Left ventricle myocardium inferior (tissue), 1 donor: ENCODE results near the gene MYO1H. TPM values are rescaled to one million over a fixed set of nuclear protein-coding genes. Genes with fewer than 3 reads are reported as not detected.

Experiments
- DNase-seq: peaks from one replicate; pipeline ENCODE4 v3.0.0-alpha.2; 2020
- H3K27ac ChIP-seq: fragments of 200-600 bp; replicated peaks from 2 replicates; pipeline ENCODE4 v1.8.0; 2021
- H3K27me3 ChIP-seq: fragments of 200-600 bp; 2 replicates; pipeline ENCODE4 v1.8.0; 2021; ENCODE audit warnings: low read depth
- H3K36me3 ChIP-seq: fragments of 200-600 bp; 2 replicates; pipeline ENCODE4 v1.8.0; 2021
- H3K4me1 ChIP-seq: fragments of 200-600 bp; 2 replicates; pipeline ENCODE4 v1.8.0; 2021
- H3K4me3 ChIP-seq: fragments of 200-600 bp; 2 replicates; pipeline ENCODE4 v1.8.0; 2021; ENCODE audit warnings: mild to moderate bottlenecking, moderate library complexity
- H3K9me3 ChIP-seq: fragments of 200-600 bp; replicated peaks from 2 replicates; pipeline ENCODE4 v1.8.0; 2021
- intact Hi-C: fragments of 100-400 bp; cut with micrococcal nuclease; formaldehyde crosslinking; loops from one replicate; pipeline ENCODE4 v1.11.0; 2022
- total RNA-seq: library from RNA; stranded (reverse); fragmentation: NEBNext Ultra II Directional; extraction: Animal tissue kit (Norgen Biotek cat#: 25700); gene quantifications from one replicate; pipeline ENCODE4 v1.2.1, GENCODE V29; 2021
- TF ChIP-seq, protein P1 (sequence below): fragments of 200-600 bp; IDR thresholded peaks from 2 replicates; pipeline ENCODE4 v1.8.0; 2021; ENCODE audit warnings: antibody characterized with exemption, mild to moderate bottlenecking, borderline replicate concordance
- donor health status: DM: no; HTN: yes; CAD: no; lungs with severe emphysema.

Gene MYO1H
- total RNA-seq, 1 donor from 2014 or later, result 0.16 TPM

DNA sequence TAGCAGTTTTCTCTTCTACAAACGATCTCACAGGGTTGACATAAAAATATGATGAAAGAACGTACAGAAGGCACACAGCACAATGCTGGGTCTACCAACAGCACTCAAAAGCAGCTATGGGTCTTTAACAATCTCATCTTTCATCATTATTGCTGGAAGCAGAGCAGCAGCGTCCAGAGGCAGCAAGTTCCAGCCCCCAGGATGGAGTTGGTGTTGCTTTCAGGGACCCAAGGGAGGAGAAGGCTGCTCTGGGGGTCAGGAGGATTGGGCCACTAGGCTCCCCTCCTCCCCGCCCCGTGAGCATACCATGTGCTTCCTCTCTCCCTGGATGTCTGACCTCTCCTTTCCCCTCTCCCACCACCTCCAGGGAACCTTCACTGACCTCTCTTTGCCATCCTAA, 116.1 kb downstream of the MYO1H start:
- TF ChIP-seq, protein P1, sequence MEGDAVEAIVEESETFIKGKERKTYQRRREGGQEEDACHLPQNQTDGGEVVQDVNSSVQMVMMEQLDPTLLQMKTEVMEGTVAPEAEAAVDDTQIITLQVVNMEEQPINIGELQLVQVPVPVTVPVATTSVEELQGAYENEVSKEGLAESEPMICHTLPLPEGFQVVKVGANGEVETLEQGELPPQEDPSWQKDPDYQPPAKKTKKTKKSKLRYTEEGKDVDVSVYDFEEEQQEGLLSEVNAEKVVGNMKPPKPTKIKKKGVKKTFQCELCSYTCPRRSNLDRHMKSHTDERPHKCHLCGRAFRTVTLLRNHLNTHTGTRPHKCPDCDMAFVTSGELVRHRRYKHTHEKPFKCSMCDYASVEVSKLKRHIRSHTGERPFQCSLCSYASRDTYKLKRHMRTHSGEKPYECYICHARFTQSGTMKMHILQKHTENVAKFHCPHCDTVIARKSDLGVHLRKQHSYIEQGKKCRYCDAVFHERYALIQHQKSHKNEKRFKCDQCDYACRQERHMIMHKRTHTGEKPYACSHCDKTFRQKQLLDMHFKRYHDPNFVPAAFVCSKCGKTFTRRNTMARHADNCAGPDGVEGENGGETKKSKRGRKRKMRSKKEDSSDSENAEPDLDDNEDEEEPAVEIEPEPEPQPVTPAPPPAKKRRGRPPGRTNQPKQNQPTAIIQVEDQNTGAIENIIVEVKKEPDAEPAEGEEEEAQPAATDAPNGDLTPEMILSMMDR, result no peak
- H3K36me3 ChIP-seq, result peaks cover 19% of the 10 kb centered on the region
- no peaks in the 10 kb centered on the region for H3K27me3 ChIP-seq
- DNase-seq, result no peak
- peak overlapping the region; percentile 99 for H3K27ac ChIP-seq
- peak overlapping the region; percentile 56 for H3K4me3 ChIP-seq
- intact Hi-C loops, result no loop called here
- peaks cover 100% of the 10 kb centered on the region for H3K4me1 ChIP-seq
- H3K9me3 ChIP-seq, result no peaks in the 10 kb centered on the region

DNA sequence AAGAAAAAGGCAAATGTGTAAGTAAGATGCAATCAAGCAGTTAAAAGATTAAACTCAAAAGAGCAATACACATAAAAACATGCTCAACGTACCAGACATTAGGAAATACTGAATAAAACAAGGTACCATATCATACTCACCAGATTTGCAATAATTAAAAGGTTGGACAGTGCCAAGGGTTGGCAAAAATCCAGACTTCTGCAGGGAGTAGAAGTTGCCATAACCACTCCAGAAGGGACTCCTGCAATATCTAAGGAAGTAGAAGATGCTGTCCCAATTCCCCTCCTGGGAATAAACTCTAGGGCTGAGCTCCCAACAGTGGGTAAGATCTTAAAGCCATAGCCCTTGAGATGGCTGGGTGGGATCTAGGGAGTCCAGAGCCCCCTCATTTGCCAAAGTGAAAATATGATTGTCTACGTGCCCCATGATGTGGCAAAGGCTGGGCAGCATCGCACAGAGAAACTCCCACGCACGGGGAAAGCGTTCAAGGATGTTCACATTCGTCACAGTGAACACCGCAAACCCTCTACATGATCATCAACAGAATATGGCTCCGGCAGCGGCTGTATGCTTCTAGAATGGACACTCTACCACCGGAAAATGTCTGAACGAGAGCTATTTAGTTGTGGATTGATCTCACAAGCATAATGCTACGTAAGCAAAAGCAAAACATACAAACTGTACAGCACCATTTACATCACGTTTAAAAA, 117.1 kb downstream of the MYO1H start:
- Histone ChIP-seq H3K27me3 (no peaks in the 10 kb centered on the region), H3K36me3 (peaks cover 22% of the 10 kb centered on the region), H3K9me3 (no peaks in the 10 kb centered on the region), H3K27ac (peak overlapping the region; percentile 99), H3K4me3 (no peak overlapping the region), H3K4me1 (peaks cover 100% of the 10 kb centered on the region)
- TF ChIP-seq, protein P1, result no peak
- DNase-seq, result no peak
- intact Hi-C loops, result no loop called here

- TF ChIP-seq, protein P1, result no peak
- Histone ChIP-seq H3K4me1 (peaks cover 100% of the 10 kb centered on the region), H3K36me3 (peaks cover 18% of the 10 kb centered on the region), H3K27ac (peak overlapping the region; percentile 99), H3K9me3 (no peaks in the 10 kb centered on the region), H3K27me3 (no peaks in the 10 kb centered on the region), H3K4me3 (peak overlapping the region; percentile 3)
- intact Hi-C loops, result no loop called here
- no peak for DNase-seq
These were observed 118.6 kb downstream of the MYO1H start for GRCh38 chr12:109466305-109466704.

DNA sequence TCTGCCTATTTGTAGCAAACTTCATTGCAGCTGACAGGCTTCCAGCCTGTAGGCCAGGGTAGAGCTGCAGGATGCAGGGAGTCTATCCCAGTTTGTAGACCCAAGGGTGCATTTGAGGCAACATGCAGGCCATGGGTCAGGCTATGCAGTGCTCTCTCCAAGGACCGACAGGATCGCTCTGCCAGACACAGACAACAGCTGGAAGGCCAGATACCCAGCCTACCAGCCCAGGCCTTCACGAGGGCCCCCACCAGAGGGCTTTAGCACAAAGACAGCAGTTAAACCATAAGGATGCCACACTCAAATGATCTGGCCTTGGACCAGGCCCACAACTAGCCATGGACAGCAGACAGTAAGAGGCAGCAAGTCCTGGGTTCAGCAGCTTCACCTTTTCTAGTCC, 119.1 kb downstream of the MYO1H start:
- no peak for DNase-seq
- peaks cover 18% of the 10 kb centered on the region for H3K36me3 ChIP-seq
- H3K4me3 ChIP-seq, result peak overlapping the region; percentile 3
- peaks cover 100% of the 10 kb centered on the region for H3K4me1 ChIP-seq
- TF ChIP-seq, protein P1, result no peak
- no peaks in the 10 kb centered on the region for H3K9me3 ChIP-seq
- peak overlapping the region; percentile 99 for H3K27ac ChIP-seq
- no peaks in the 10 kb centered on the region for H3K27me3 ChIP-seq
- intact Hi-C loops, result no loop called here

DNA sequence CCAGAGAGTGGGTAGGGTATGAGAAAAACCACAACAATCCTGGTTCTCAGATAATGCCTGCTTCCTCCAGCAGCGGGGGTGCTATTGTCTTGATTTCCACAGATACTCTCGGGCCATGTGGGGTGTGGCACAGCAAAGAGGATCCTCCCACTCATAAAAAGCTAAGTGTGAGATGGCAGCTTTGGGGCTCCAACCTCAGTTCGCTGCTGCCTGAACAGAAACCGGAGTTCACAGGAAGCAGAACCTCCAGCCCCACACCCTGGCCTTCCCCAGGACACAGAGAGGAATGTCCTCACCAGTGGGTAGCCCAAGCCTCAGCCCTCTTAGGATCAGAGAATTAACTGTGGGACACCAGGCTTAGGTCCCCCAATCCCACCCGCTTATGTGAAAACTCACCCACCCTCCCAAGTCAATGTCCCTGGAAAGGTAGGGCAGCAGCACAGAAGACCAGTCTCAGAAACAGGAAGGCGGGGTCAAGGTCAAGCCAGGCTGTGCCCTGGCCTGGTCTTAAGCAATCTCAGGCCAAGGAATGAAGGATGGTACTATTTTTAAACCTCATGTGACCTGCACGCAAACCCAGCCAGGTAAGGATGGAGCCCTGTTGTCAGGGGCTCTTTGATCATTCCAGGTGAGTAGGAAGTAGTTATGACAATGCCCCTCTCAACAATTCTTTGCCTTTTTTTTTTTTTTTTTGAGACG, 120.4 kb downstream of the MYO1H start:
- no peak for DNase-seq
- Histone ChIP-seq H3K27ac (peak overlapping the region; percentile 99), H3K9me3 (no peaks in the 10 kb centered on the region), H3K27me3 (no peaks in the 10 kb centered on the region), H3K4me3 (peak overlapping the region; percentile 22), H3K4me1 (peaks cover 100% of the 10 kb centered on the region), H3K36me3 (peaks cover 18% of the 10 kb centered on the region)
- TF ChIP-seq, protein P1, result no peak
- intact Hi-C loops, result no loop called here
